Ishikawa (cell line): ENCODE results near the gene WDTC1.

Source experiments
- CEBPB ChIP-seq: IDR thresholded peaks from 2 replicates; pipeline ENCODE4 v1.6.1; 2012
- EGR1 ChIP-seq: IDR thresholded peaks from 2 replicates; pipeline ENCODE4 v1.6.1; 2012
- EP300 ChIP-seq: IDR thresholded peaks from 2 replicates; pipeline ENCODE4 v1.6.1; 2012; ENCODE audit warnings: borderline replicate concordance
- MAX ChIP-seq: IDR thresholded peaks from 2 replicates; pipeline ENCODE4 v1.6.1; 2012
- RAD21 ChIP-seq: IDR thresholded peaks from 2 replicates; pipeline ENCODE4 v1.6.1; 2012; ENCODE audit warnings: low read depth
- TCF12 ChIP-seq: IDR thresholded peaks from 2 replicates; pipeline ENCODE4 v1.6.1; 2012; ENCODE audit warnings: low read depth
- TEAD4 ChIP-seq: IDR thresholded peaks from 2 replicates; pipeline ENCODE4 v1.6.1; 2012
- USF1 ChIP-seq: IDR thresholded peaks from 2 replicates; pipeline ENCODE4 v1.6.1; 2012
- YY1 ChIP-seq: IDR thresholded peaks from 2 replicates; pipeline ENCODE4 v1.6.1; 2012; ENCODE audit warnings: low read depth
- ZBTB7A ChIP-seq: IDR thresholded peaks from 2 replicates; pipeline ENCODE4 v1.6.1; 2012; ENCODE audit warnings: low read depth

GRCh38 chr1:27301582-27302199, 67.3 kb downstream of the WDTC1 start:
- TF ChIP-seq ZBTB7A: no peak
- no peak for TF ChIP-seq YY1
- TF ChIP-seq EP300: no peak
- no peak for TF ChIP-seq RAD21
- TF ChIP-seq USF1: no peak
- TF ChIP-seq MAX: no peak
- no peak for TF ChIP-seq EGR1
- no peak for TF ChIP-seq CEBPB
- TF ChIP-seq TEAD4: no peak
- no peak for TF ChIP-seq TCF12
